GM12864 (cell line): ENCODE measurements around the gene NDUFB6.
"Not testable (repeated sequence)": the region's sequence is repeated elsewhere in the genome, so short reads cannot be mapped to it uniquely, and the experiment has no call there.

Experiments
- DNase-seq: peaks from one replicate; pipeline ENCODE4 v3.0.0-alpha.2; 2011; ENCODE audit warnings: low read depth
- H3K4me3 ChIP-seq: 2 replicates; pipeline ENCODE4 v1.5.1; 2011; ENCODE audit warnings: mild to moderate bottlenecking, low read depth, low read length, control low read depth
- CTCF ChIP-seq: IDR thresholded peaks from 2 replicates; pipeline ENCODE4 v1.5.1; 2011; ENCODE audit warnings: low read depth, mild to moderate bottlenecking, moderate library complexity, low read length, control low read depth, inconsistent platforms; ENCODE audit errors: missing control alignments

NDUFB6 gene

GRCh38 chr9:32554107-32554506 lies 18.9 kb downstream of the NDUFB6 start:
- TF ChIP-seq CTCF: no peak
- H3K4me3 ChIP-seq: no peak overlapping the region
- DNase-seq: no peak

DNA sequence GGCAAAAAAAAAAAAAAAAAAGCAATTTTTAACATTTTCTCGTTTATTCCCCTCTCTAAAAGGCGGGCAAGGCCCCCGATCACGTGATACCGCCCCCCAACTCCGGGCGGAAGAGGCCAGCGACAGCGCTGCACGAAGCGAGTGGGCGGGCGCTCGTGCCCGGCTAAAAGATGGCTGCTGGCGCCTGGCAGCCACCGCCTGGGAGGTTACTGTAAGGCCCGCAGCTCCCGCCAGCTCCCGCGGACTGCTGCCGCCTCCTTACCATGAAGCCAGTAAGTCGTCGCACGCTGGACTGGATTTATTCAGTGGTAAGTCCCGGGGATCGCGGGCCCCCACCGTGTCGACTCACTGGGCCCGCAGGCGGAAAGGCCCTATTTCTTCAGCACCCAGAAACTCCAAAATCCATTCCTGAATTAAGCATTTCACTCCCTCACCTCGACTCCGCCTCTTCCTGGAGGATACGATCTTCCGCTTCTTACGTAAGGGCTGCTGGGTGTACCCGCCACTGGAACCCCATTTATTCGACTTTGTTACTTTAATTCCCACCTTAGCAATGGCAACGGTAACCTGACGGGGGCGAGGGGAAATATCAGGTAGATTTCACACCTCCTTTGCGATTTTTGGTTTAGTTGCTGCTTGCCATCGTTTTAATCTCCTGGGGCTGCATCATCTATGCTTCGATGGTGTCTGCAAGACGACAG lies 20.6 kb downstream of the NDUFB6 start, which contains the start of the genes SMIM27 and TOPORS:
Gene SMIM27, plus strand, starts transcription at position 156 of the 701 bp plus-strand sequence. Its CDS starts 108 bp downstream, at position 264.
Gene TOPORS, minus strand, starts transcription at position 415 of the 701 bp plus-strand sequence. Its CDS starts 150 bp downstream, at position 265.
- peak; percentile 69 for DNase-seq
- H3K4me3 ChIP-seq: peak within 1 kb of the TSS; percentile 70
- no peak for TF ChIP-seq CTCF

- no peak for TF ChIP-seq CTCF
- DNase-seq: no peak
- peak overlapping the region; percentile 70 for H3K4me3 ChIP-seq
Observed at GRCh38 chr9:32551276-32552051, 21.5 kb downstream of the NDUFB6 start.

DNA sequence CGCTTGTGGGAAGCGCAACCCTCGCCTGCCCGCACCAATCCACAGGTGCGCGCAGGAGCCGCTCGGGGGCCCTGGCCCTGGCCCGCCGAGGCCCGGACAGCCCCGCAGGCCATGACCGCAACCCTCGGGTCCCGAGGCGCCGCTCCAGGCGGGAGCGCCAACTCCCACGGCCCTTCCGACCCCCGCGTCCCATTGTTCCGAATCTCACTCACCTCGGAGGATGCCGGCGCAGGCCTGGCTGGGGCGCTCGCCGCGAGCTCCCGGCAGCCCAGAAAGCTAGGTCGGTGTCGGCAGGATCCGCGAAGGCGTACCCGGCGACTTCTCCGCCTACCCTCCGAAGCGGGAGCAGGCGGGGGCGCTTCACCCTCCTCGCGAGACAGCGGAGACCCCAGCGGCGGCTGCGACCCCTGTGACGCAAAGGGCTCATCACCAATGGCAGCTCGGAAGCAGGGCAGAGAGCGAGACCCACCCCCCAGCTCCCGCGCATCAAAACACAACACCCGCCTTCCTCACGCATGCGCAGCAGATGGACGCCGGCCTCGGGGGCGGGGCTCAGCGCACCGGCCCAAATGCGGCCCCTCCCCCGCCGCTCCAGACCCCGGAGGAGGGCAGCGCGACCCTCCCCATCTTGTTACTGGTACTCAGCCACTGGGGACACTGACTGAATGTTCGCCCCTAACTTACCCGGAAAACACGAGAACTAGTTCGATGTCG lies 22.2 kb downstream of the NDUFB6 start:
- TF ChIP-seq CTCF: no peak
- peak overlapping the region; percentile 70 for H3K4me3 ChIP-seq

DNA sequence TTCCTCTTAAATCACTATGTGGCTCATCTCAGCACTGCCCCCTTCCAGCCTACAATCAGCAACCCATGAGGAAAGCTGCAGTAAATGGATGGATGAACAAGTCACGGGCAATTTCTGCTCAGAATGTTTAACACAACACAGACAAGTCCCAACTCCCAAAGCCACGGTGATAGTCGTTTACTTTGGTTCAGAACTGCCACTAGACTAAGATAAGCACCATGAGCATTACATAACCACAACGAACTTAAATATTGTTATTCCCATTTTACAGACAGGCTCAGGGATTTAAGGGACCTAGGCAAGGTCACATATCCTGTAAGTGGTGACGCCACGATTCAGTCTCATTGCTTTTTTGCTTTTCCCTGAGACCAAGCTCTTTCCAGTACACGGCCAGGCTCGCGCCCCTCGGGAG lies 22.8 kb downstream of the NDUFB6 start:
- peak overlapping the region; percentile 70 for H3K4me3 ChIP-seq
- no peak for TF ChIP-seq CTCF
- DNase-seq: no peak

More for the DNA sequence above, 22.2 kb downstream of the NDUFB6 start:
- peak; percentile 69 for DNase-seq

DNA sequence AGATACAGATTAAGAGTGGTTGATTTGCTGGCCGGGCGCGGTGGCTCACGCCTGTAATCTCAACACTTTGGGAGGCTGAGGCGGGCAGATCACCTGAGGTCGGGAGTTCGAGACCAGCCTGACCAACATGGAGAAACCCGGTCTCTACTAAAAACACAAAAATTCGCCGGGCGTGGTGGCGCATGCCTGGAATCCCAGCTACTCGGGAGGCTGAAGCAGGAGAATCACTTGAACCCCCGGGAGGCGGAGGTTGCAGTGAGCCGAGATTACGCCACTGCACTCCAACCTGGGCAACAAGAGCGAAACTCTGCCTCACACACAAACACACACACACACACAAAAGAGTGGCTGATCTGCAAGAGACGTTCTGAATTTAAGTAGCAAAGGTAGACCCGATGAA lies 24.7 kb downstream of the NDUFB6 start:
- H3K4me3 ChIP-seq, DNase-seq: not testable (repeated sequence)

DNA sequence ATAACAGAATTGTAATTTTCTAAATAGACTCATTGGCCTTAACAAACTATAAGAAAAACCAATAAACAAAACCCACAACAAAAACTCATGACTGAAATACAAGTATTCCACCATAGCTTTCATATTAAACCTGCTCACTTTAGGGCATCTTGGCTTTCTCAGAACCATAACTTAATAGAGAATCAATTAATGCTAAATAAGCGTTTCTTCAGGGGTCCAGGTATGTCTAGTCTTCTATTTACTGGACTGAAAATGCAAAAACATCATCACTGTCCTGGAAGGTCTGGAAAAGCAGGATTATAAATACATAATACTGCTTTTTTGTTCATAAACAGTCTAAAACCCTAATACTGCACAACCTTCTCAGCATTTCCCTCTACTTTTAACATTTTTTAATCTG lies 27.1 kb downstream of the NDUFB6 start:
- TF ChIP-seq CTCF: no peak
- H3K4me3 ChIP-seq: no peak overlapping the region
- no peak for DNase-seq
